CD4-positive, alpha-beta T cell treated with Interleukin-4 for 1 hour (primary cell): ENCODE data around the gene FGF8.

Experiments used
- DNase-seq, 2 donors: peaks; one replicate each; pipeline ENCODE4 v3.0.0-alpha.2; 2020 to 2022

Gene FGF8

GRCh38 chr10:101768791-101769170, 7.1 kb downstream of the FGF8 start:
- no peak for DNase-seq

GRCh38 chr10:101767966-101768790, 7.7 kb downstream of the FGF8 start:
- no peak for DNase-seq

GRCh38 chr10:101767600-101767945, 8.3 kb downstream of the FGF8 start:
- DNase-seq: no peak

- no peak for DNase-seq
These were observed 8.9 kb downstream of the FGF8 start for GRCh38 chr10:101766753-101767599.

- no peak for DNase-seq
These were observed 9.6 kb downstream of the FGF8 start for GRCh38 chr10:101766306-101766705.

- no peak for DNase-seq
These were observed 12.6 kb downstream of the FGF8 start for GRCh38 chr10:101763141-101763846.

GRCh38 chr10:101762736-101763135, 13.2 kb downstream of the FGF8 start:
- no peak for DNase-seq

- DNase-seq: no peak
These were observed 14.7 kb downstream of the FGF8 start for GRCh38 chr10:101761226-101761625.

- DNase-seq: no peak
These were observed 15.4 kb downstream of the FGF8 start for GRCh38 chr10:101760510-101760909.

- no peak for DNase-seq
These were observed 16.3 kb downstream of the FGF8 start for GRCh38 chr10:101759309-101760247.

- no peak for DNase-seq
These were observed 17.1 kb downstream of the FGF8 start for GRCh38 chr10:101758858-101759257.

GRCh38 chr10:101752241-101752640, 23.7 kb downstream of the FGF8 start:
- no peak for DNase-seq

GRCh38 chr10:101749047-101750016, 26.6 kb downstream of the FGF8 start:
- no peak for DNase-seq

- no peak for DNase-seq
These were observed 27.4 kb downstream of the FGF8 start for GRCh38 chr10:101748496-101748895.

GRCh38 chr10:101745074-101745696, 30.7 kb downstream of the FGF8 start:
- DNase-seq: no peak

- DNase-seq: no peak
These were observed 31.6 kb downstream of the FGF8 start for GRCh38 chr10:101744267-101744666.

GRCh38 chr10:101741938-101742337, 34.0 kb downstream of the FGF8 start:
- DNase-seq: no peak

GRCh38 chr10:101736666-101737065, 39.2 kb downstream of the FGF8 start:
- DNase-seq: no peak

GRCh38 chr10:101732096-101732495, 43.8 kb downstream of the FGF8 start:
- DNase-seq: no peak

GRCh38 chr10:101726115-101726387, 49.9 kb downstream of the FGF8 start:
- DNase-seq: no peak
